H1 (cell line): ENCODE results near the gene ANP32A. TPM values are rescaled to one million over a fixed set of nuclear protein-coding genes. Genes with fewer than 3 reads are reported as not detected.
A peak's percentile ranks its signal among the peaks of the same experiment; 100 is the strongest.

Experiments
- CTCF ChIA-PET: fragments of 300-600 bp; sonication (Branson Sonifier 250); formaldehyde crosslinking; loops from one replicate; lab custom pipeline; 2021; ENCODE audit not compliant: partially characterized antibody; lab: Charles Lee
- POLR2A ChIA-PET: fragments of 300-600 bp; sonication (Branson Sonifier 250); formaldehyde crosslinking; loops from one replicate; lab custom pipeline; 2021; ENCODE audit warnings: inconsistent platforms; ENCODE audit not compliant: partially characterized antibody; lab: Charles Lee
- DNase-seq, 2 experiments: peaks; one replicate each; pipeline versions ENCODE4 v3.0.0 to v3.0.0-alpha.2; 2010 to 2022; ENCODE audit warnings: low spot score in 2 of 2, low read depth in 1 of 2, mixed read lengths in 1 of 2
- FAIRE-seq: peaks from 2 replicates; lab custom pipeline; 2011; peaks lifted over from hg19 to GRCh38; lab: Jason Lieb, UNC
- H2AFZ ChIP-seq: 2 replicates; pipeline ENCODE4 v1.8.1; 2012; ENCODE audit warnings: low read length, inconsistent platforms
- H2AK5ac ChIP-seq: 2 replicates; pipeline ENCODE4 v1.6.1; 2013; ENCODE audit warnings: low read depth, low read length
- H2BK120ac ChIP-seq: replicated peaks from 2 replicates; pipeline ENCODE3; 2013; ENCODE audit warnings: low read depth, low read length, inconsistent platforms
- H2BK12ac ChIP-seq: 2 replicates; pipeline ENCODE4 v1.6.1; 2013; ENCODE audit warnings: low read depth, low read length
- H2BK15ac ChIP-seq: 2 replicates; pipeline ENCODE4 v1.6.1; 2013; ENCODE audit warnings: low read length
- H2BK20ac ChIP-seq: 2 replicates; pipeline ENCODE4 v1.6.1; 2013; ENCODE audit warnings: low read length
- H2BK5ac ChIP-seq: 2 replicates; pipeline ENCODE4 v1.6.1; 2013; ENCODE audit warnings: low read depth, low read length
- H3K14ac ChIP-seq: 2 replicates; pipeline ENCODE4 v1.6.1; 2013; ENCODE audit warnings: inconsistent platforms; ENCODE audit not compliant: insufficient read length
- H3K18ac ChIP-seq: 2 replicates; pipeline ENCODE4 v1.6.1; 2013; ENCODE audit warnings: low read length; ENCODE audit errors: extremely low read depth
- H3K23ac ChIP-seq: 2 replicates; pipeline ENCODE4 v1.6.1; 2013; ENCODE audit warnings: inconsistent platforms; ENCODE audit not compliant: insufficient read length
- H3K23me2 ChIP-seq: 2 replicates; pipeline ENCODE4 v1.6.1; 2013; ENCODE audit warnings: low read depth, low read length
- H3K27ac ChIP-seq: 2 replicates; pipeline ENCODE4 v1.6.1; 2011; ENCODE audit warnings: low read depth, low read length, inconsistent platforms
- H3K27me3 ChIP-seq, 4 experiments: replicated peaks in 1 of 4; 1 replicate in 1 of 4; 2 replicates in 3 of 4; pipeline versions ENCODE4 v1.6.1 to v1.8.1; 2011 to 2013; ENCODE audit warnings: low read length in 3 of 4, mild to moderate bottlenecking in 3 of 4, inconsistent platforms in 2 of 4, mixed read lengths in 2 of 4, moderate library complexity in 1 of 4; ENCODE audit not compliant: control insufficient read depth in 3 of 4, insufficient read depth in 3 of 4; ENCODE audit errors: extremely low read depth in 1 of 4
- H3K36me3 ChIP-seq, 4 experiments: 2 replicates each; pipeline versions ENCODE4 v1.6.1 to v1.8.1; 2011 to 2013; ENCODE audit warnings: mild to moderate bottlenecking in 4 of 4, low read length in 3 of 4, moderate library complexity in 2 of 4, control low read depth in 1 of 4, inconsistent platforms in 1 of 4; ENCODE audit not compliant: insufficient read depth in 4 of 4, control insufficient read depth in 2 of 4
- H3K4ac ChIP-seq: replicated peaks from 2 replicates; pipeline ENCODE3; 2013; ENCODE audit warnings: low read length, low read depth, mixed read lengths, inconsistent platforms; ENCODE audit not compliant: insufficient read length
- H3K4me1 ChIP-seq, 4 experiments: replicated peaks in 1 of 4; 1 replicate in 1 of 4; 2 replicates in 3 of 4; pipeline versions ENCODE4 v1.6.1 to v1.8.1; 2011 to 2013; ENCODE audit warnings: low read length in 3 of 4, inconsistent platforms in 2 of 4, mixed read lengths in 1 of 4; ENCODE audit not compliant: insufficient read depth in 4 of 4, control insufficient read depth in 3 of 4
- H3K4me2 ChIP-seq, 2 experiments: 2 replicates each; pipeline versions ENCODE4 v1.6.1 to v1.8.1; 2011 to 2013; ENCODE audit warnings: low read depth in 2 of 2, low read length in 2 of 2, control low read depth in 1 of 2, inconsistent platforms in 1 of 2, mild to moderate bottlenecking in 1 of 2; ENCODE audit not compliant: insufficient read depth in 1 of 2
- H3K4me3 ChIP-seq, 4 experiments: fragments of 200-600, 300-600 bp in 1 of 4; sonication (generic), shearing (Covaris generic), sonication (Bioruptor Twin) in 1 of 4; 2 replicates each; pipeline versions ENCODE4 v1.5.1 to v1.8.1; 2011 to 2016; ENCODE audit warnings: low read length in 4 of 4, low read depth in 3 of 4, control low read depth in 2 of 4, inconsistent platforms in 2 of 4, mild to moderate bottlenecking in 2 of 4, mixed read lengths in 1 of 4, moderate library complexity in 1 of 4; ENCODE audit not compliant: insufficient read depth in 2 of 4; ENCODE audit errors: extremely low read depth in 1 of 4
- H3K56ac ChIP-seq: replicated peaks from 2 replicates; pipeline ENCODE3; 2013; ENCODE audit warnings: low read depth, mild to moderate bottlenecking, mixed read lengths, low read length, inconsistent platforms; ENCODE audit not compliant: insufficient read length
- H3K79me1 ChIP-seq: 2 replicates; pipeline ENCODE4 v1.6.1; 2013; ENCODE audit warnings: low read depth, low read length, control low read depth
- H3K79me2 ChIP-seq, 2 experiments: 2 replicates each; pipeline versions ENCODE4 v1.6.1 to v1.8.1; 2012 to 2013; ENCODE audit warnings: low read length in 2 of 2, mild to moderate bottlenecking in 2 of 2, inconsistent platforms in 1 of 2; ENCODE audit not compliant: insufficient read depth in 2 of 2, control insufficient read depth in 1 of 2
- H3K9ac ChIP-seq, 4 experiments: replicated peaks in 1 of 4; 1 replicate in 1 of 4; 2 replicates in 3 of 4; pipeline versions ENCODE4 v1.6.1 to v1.8.1; 2011 to 2013; ENCODE audit warnings: low read depth in 3 of 4, low read length in 3 of 4, control low read depth in 2 of 4, mild to moderate bottlenecking in 2 of 4, moderate library complexity in 2 of 4, inconsistent platforms in 1 of 4; ENCODE audit errors: extremely low read depth in 1 of 4
- H3K9me3 ChIP-seq, 2 experiments: 2 replicates each; pipeline versions ENCODE4 v1.6.1 to v1.8.1; 2012 to 2013; ENCODE audit warnings: mild to moderate bottlenecking in 2 of 2, moderate library complexity in 2 of 2, control low read depth in 1 of 2, inconsistent platforms in 1 of 2, low read depth in 1 of 2, low read length in 1 of 2, mixed read lengths in 1 of 2; ENCODE audit not compliant: insufficient read depth in 2 of 2
- H4K20me1 ChIP-seq, 2 experiments: replicated peaks in 1 of 2; 2 replicates each; pipeline versions ENCODE3 to v1.8.1; 2011 to 2013; ENCODE audit warnings: inconsistent platforms in 2 of 2, low read length in 2 of 2, mild to moderate bottlenecking in 1 of 2; ENCODE audit not compliant: insufficient read depth in 2 of 2, control insufficient read depth in 1 of 2
- H4K5ac ChIP-seq: 2 replicates; pipeline ENCODE4 v1.6.1; 2013; ENCODE audit warnings: low read length, low read depth, mixed read lengths, inconsistent platforms; ENCODE audit not compliant: insufficient read length
- H4K8ac ChIP-seq: 2 replicates; pipeline ENCODE4 v1.8.0; 2013; ENCODE audit warnings: mild to moderate bottlenecking, moderate library complexity, low read length, inconsistent platforms; ENCODE audit not compliant: insufficient read depth; ENCODE audit errors: extremely low read depth
- H4K91ac ChIP-seq: replicated peaks from 2 replicates; pipeline ENCODE3; 2013; ENCODE audit warnings: low read length, mixed read lengths, inconsistent platforms; ENCODE audit not compliant: insufficient read length
- BCL11A ChIP-seq, 2 experiments: IDR thresholded peaks; one replicate each; pipeline ENCODE4 v1.6.1; 2011; ENCODE audit warnings: low read depth in 2 of 2, low read length in 2 of 2, mild to moderate bottlenecking in 2 of 2
- BRCA1 ChIP-seq: IDR thresholded peaks from 2 replicates; pipeline ENCODE4 v1.6.1; 2012; ENCODE audit warnings: low read depth, low read length, improper control_type of control experiment
- CREB1 ChIP-seq: IDR thresholded peaks from 2 replicates; pipeline ENCODE4 v1.6.1; 2012; ENCODE audit warnings: inconsistent platforms
- HDAC2 ChIP-seq, 2 experiments: fragments of 300-600 bp in 1 of 2; sonication (generic) in 1 of 2; IDR thresholded peaks; 2 replicates each; pipeline ENCODE4 v1.6.1; 2011 to 2012; ENCODE audit warnings: low read depth in 2 of 2, low read length in 2 of 2, mild to moderate bottlenecking in 2 of 2, moderate library complexity in 2 of 2, borderline replicate concordance in 1 of 2, inconsistent platforms in 1 of 2
- HDAC6 ChIP-seq: IDR thresholded peaks from one replicate; pipeline ENCODE4 v1.7.1; 2012; ENCODE audit warnings: low read depth, mild to moderate bottlenecking, inconsistent platforms, low read length, moderate library complexity
- KDM1A ChIP-seq: fragments of 200-600, 300-600 bp; sonication (generic); IDR thresholded peaks from 2 replicates; pipeline ENCODE4 v1.7.1; 2016; ENCODE audit warnings: mild to moderate bottlenecking, low read length, borderline replicate concordance
- MAFK ChIP-seq: IDR thresholded peaks from 2 replicates; pipeline ENCODE4 v1.6.1; 2012; ENCODE audit warnings: low read depth, mild to moderate bottlenecking, improper control_type of control experiment, low read length
- NRF1 ChIP-seq: IDR thresholded peaks from 2 replicates; pipeline ENCODE4 v1.6.1; 2011; ENCODE audit warnings: mild to moderate bottlenecking, low read depth, low read length, improper control_type of control experiment
- PHF8 ChIP-seq: fragments of 200-600 bp; sonication (generic); conservative IDR thresholded peaks from 2 replicates; pipeline ENCODE4 v1.7.1; 2012; ENCODE audit warnings: low read depth, mild to moderate bottlenecking, inconsistent platforms, low read length, moderate library complexity
- RNF2 ChIP-seq: fragments of 200-900, 300-1000 bp; sonication (generic); IDR thresholded peaks from 2 replicates; pipeline ENCODE4 v1.7.1; 2016; ENCODE audit warnings: borderline replicate concordance, low read depth, mild to moderate bottlenecking, antibody characterized with exemption, low read length; ENCODE audit not compliant: poor library complexity, severe bottlenecking; ENCODE audit errors: missing control alignments
- SIRT6 ChIP-seq: IDR thresholded peaks from one replicate; pipeline ENCODE4 v1.7.1; 2012; ENCODE audit warnings: low read length, inconsistent platforms
- USF2 ChIP-seq: IDR thresholded peaks from 2 replicates; pipeline ENCODE4 v1.6.1; 2011; ENCODE audit warnings: low read length, improper control_type of control experiment
- YY1 ChIP-seq: IDR thresholded peaks from 2 replicates; pipeline ENCODE4 v1.6.1; 2011; ENCODE audit warnings: low read depth, mild to moderate bottlenecking, low read length
- WGBS, 2 experiments: shearing (Covaris generic) in 1 of 2; methylation state at CpG; one replicate each; pipeline versions ENCODE4 v1.1.6 to v1.1.7; 2013 to 2015; ENCODE audit warnings: low lambda C conversion rate in 2 of 2, mixed read lengths in 2 of 2, inconsistent platforms in 1 of 2, low coverage in 1 of 2, missing lambda C conversion rate in 1 of 2; ENCODE audit not compliant: insufficient replicate concordance in 2 of 2, insufficient coverage in 1 of 2, insufficient read length in 1 of 2; ENCODE audit errors: extremely low coverage in 1 of 2, missing lambda C conversion rate in 1 of 2; 5-methylcytosine and 5-hydroxymethylcytosine counted together
- polyA plus RNA-seq, 7 experiments: library from polyadenylated mRNA; depleted of rRNA in 3 of 7; stranded (reverse) in 5 of 7; unstranded in 2 of 7; fragments of >200 nt in 5 of 7; fragments of 200-250 nt in 2 of 7; gene quantifications; 1 replicate in 5 of 7; 2 replicates in 1 of 7; 4 replicates in 1 of 7; pipeline versions ENCODE4 v1.2.1 to v1.2.3, GENCODE V29; 2011 to 2013; ENCODE audit warnings: missing spikeins in 2 of 7, mixed read lengths in 2 of 7
- total RNA-seq: library from RNA; stranded (reverse); fragmentation: NEBNext Ultra II Directional; extraction: Animal tissue kit (Norgen Biotek cat#: 25700); gene quantifications from 2 replicates; pipeline ENCODE4 v1.2.1, GENCODE V29; 2021

ANP32A gene
- total and polyA plus RNA-seq, 2 of the 8 experiments (the other 6 are each of a cell fraction or from before 2014, with no cell fraction given), result 70.8 to 295 TPM

GRCh38 chr15:68790242-68790575 lies 30.5 kb downstream of the ANP32A start:
- Histone ChIP-seq H3K4ac (no peak overlapping the region), H3K79me1 (peaks cover 29% of the 10 kb centered on the region), H3K4me2 (peak overlapping the region; percentile 35 to 40; a peak in 3 of 4 replicates), H2BK20ac (no peak overlapping the region), H4K8ac (no peak overlapping the region), H3K9me3 (no peaks in the 10 kb centered on the region), H3K14ac (no peak overlapping the region), H3K36me3 (peaks cover 3 to 24% (median 11%) of the 10 kb centered on the region in 4 experiments), H3K27me3 (no peaks in the 10 kb centered on the region), H2AK5ac (no peak overlapping the region; the same call in 1 of the 2 replicates), H3K79me2 (peaks cover 11 to 92% of the 10 kb centered on the region in 2 experiments; a peak in 3 of 4 replicates), H2BK12ac (peak overlapping the region; percentile 51; the same call in 1 of the 2 replicates), H3K27ac (no peak overlapping the region), H3K23me2 (no peaks in the 10 kb centered on the region), H2AFZ (no peak overlapping the region), H2BK120ac (no peak overlapping the region), H2BK15ac (0 out of 2 replicates have a peak overlapping the region, but pooled peaks have one; percentile 16), H2BK5ac (peak overlapping the region; percentile 35; the same call in 1 of the 2 replicates), H3K56ac (no peak overlapping the region), H3K4me1 (peaks cover 28 to 58% (median 43%) of the 10 kb centered on the region in 4 experiments), H3K23ac (no peak overlapping the region), H4K91ac (no peak overlapping the region), H4K5ac (no peak overlapping the region), H3K18ac (peak overlapping the region; percentile 66; the same call in 1 of the 2 replicates), H4K20me1 (peaks cover 46 to 58% of the 10 kb centered on the region in 2 experiments), H3K4me3 (no peak overlapping the region; a peak in 1 of 8 replicates), H3K9ac (no peak overlapping the region)
- ChIA-PET CTCF (interaction anchor here (0.6 to 2.6 kb wide), 3 partner anchors 19 to 498 kb away, joined by 3 to 7 read pairs (median 4); no protein-coding TSS in a partner anchor), POLR2A (no interaction called here)
- FAIRE-seq (no peak), DNase-seq (no peak)
- 87% methylated on average over 8 of the region's 8 CpGs; no CpG with 5 or more reads in 1 of the 2 experiments for WGBS, 2 experiments
- TF ChIP-seq BRCA1, result no peak
- no peak for TF ChIP-seq NRF1
- no peak for TF ChIP-seq USF2
- no peak for TF ChIP-seq SIRT6
- TF ChIP-seq CREB1, result no peak
- no peak for TF ChIP-seq YY1
- no peak for TF ChIP-seq RNF2
- TF ChIP-seq BCL11A (IDR thresholded peaks at IDR 0.05; ENCODE audit: low read depth in 2 of 2, low read length in 2 of 2), result no peak
- TF ChIP-seq HDAC6, result no peak
- TF ChIP-seq PHF8, result no peak
- TF ChIP-seq MAFK, result no peak
- no peak for TF ChIP-seq HDAC2 (IDR thresholded peaks at IDR 0.05; ENCODE audit: borderline replicate concordance in 1 of 2, low read depth in 2 of 2, low read length in 2 of 2)
- TF ChIP-seq KDM1A, result no peak
